Coronary artery (tissue), 2 donors: ENCODE measurements around the gene RUNX3.

Experiments used
- DNase-seq: peaks from one replicate; pipeline ENCODE4 v3.0.0-alpha.2; 2017; ENCODE audit warnings: low spot score
- H3K27ac ChIP-seq, 2 donors: fragments of 200-600 bp; sonication (generic); one replicate each; pipeline ENCODE4 v1.5.1; 2016 to 2019
- H3K4me3 ChIP-seq: fragments of 200-600 bp; sonication (generic); 2 replicates; pipeline ENCODE4 v1.5.1; 2016; ENCODE audit warnings: mild to moderate bottlenecking, moderate library complexity
- CTCF ChIP-seq: fragments of 200-600 bp; sonication (generic); IDR thresholded peaks from one replicate; pipeline ENCODE4 v1.5.1; 2019; ENCODE audit warnings: antibody characterized with exemption

RUNX3 gene

DNA sequence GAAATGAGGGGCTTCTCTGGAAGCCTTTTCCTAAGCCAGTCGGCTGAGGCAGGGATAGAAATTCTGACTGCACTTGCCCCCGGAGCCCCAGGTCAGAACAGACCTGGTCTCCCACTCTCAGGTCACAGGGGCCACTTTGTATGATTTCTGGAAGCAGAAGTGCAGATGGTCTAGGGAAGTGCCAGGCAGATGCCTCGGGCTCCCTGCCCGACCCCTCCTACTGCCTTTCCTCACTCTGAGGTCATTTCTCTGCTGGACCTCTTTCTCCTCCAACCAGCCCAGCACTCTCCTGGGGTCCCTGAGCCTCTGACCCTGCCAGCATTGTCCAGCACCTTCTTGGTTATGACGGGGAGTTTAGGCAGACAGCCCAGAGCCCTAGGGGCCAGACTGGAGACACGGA is 8.7 kb downstream of the RUNX3 start:
- no peak for DNase-seq
- Histone ChIP-seq H3K4me3 (no peak overlapping the region), H3K27ac (no peak overlapping the region)
- no peak for TF ChIP-seq CTCF

GRCh38 chr1:24920533-24920925 is 9.5 kb downstream of the RUNX3 start:
- no peak for TF ChIP-seq CTCF
- no peak overlapping the region for H3K27ac ChIP-seq
- H3K4me3 ChIP-seq = peak overlapping the region; percentile 23
- DNase-seq = no peak

- no peak for TF ChIP-seq CTCF
- no peak for DNase-seq
- no peak overlapping the region for H3K27ac ChIP-seq
- peak overlapping the region; percentile 23 for H3K4me3 ChIP-seq
Measured at GRCh38 chr1:24919791-24920532, 10.1 kb downstream of the RUNX3 start.

- H3K4me3 ChIP-seq = no peak overlapping the region
- TF ChIP-seq CTCF = no peak
- DNase-seq = no peak
Measured at GRCh38 chr1:24918995-24919605, 11.0 kb downstream of the RUNX3 start.

DNA sequence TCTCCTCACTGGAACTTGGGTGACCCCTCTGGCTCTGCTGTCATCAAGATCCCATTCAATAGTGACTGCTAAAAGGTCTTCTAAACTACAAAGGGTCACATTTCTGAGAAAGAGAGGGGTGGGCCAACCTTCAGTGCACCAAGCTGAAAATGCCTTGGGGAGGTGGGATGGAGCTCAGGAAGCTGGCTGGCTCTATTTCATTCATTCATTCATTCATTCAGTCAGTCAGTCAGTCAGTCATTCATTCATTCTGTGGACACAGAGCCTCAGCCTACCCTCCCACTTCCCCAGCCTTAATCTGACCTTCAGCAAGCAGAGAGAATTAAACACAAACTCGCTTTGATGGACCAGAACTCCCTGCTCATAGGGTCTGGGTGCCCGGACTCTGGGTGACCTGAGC is 11.7 kb downstream of the RUNX3 start:
- no peak for DNase-seq
- Histone ChIP-seq H3K4me3 (no peak overlapping the region), H3K27ac (no peak overlapping the region)
- TF ChIP-seq CTCF = no peak

More at GRCh38 chr1:24918995-24919605, 11.0 kb downstream of the RUNX3 start:
- no peak overlapping the region for H3K27ac ChIP-seq

DNA sequence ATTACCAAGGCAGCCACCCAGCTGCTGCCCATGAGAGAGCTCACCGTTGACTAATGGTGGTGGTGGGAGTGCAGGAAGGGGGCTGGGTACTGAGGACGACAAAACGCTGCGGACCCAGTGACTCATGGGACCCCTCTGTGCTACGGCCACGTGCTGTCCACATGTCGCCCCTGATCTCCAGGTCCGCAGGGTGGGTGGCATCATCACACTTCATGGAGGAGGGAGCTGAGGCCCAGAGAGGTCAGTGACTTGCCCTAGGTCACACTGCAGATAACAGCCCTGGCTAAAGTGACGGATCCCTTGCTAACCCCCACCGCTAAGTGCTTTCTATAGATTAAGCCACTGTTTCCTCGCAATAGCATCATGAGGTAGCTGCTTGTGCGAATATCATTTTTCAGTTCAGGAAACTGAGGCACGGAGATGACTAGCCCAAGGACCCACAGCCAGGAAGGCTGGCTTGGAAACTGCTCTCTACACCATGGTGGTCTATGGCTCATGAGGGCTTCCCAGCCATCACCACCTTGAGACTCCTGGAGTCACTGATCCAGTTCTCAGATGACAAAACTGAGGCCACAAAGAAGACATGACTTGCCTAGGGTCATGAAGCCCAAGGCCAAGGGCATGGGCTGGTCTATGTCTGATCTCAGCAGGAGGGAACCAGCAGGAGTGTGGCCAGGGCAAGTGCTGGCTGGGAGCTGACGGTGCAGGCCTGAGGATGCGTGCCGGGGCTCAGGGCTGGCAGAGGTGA is 12.6 kb downstream of the RUNX3 start:
- TF ChIP-seq CTCF = no peak
- Histone ChIP-seq H3K4me3 (no peak overlapping the region), H3K27ac (no peak overlapping the region)
- no peak for DNase-seq
